ENCODE data around the gene SEPTIN3. TPM values are rescaled to one million over a fixed set of nuclear protein-coding genes. Genes with fewer than 3 reads are reported as not detected.

SEPTIN3 gene
- total RNA-seq, 4 donors from 2014 or later: 0.22 to 0.75 (median 0.40) TPM

DNA sequence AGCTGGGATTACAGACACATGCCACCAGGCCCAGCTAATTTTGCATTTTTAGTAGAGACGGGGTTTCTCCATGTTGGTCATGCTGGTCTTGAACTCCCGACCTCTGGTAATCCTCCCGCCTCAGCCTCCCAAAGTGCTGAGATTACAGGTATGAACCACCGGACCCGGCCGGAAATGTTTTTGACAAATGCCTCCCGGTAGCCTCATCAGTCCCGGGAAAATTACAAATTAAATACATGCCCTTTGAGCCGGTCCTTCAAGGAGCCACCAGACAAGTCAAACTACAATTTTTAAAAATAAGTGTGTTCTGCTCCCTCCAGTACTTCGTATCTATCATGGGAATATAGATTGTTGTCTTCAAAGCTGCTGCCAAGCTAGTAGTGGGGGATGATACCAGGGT, 46.9 kb downstream of the SEPTIN3 start:
- Histone ChIP-seq H3K4me3 (replicated peaks in 1 of 3) (no peak overlapping the region), H3K27ac (no peak overlapping the region), H3K9me3 (no peaks in the 10 kb centered on the region), H3K36me3 (no peaks in the 10 kb centered on the region), H3K4me1 (no peaks in the 10 kb centered on the region), H3K27me3 (no peaks in the 10 kb centered on the region)
- DNase-seq: no peak
- TF ChIP-seq POLR2A (IDR thresholded peaks at IDR 0.05) (no peak), CTCF (IDR thresholded peaks at IDR 0.05) (no peak)
- WGBS, 2 donors: 79 to 84% methylated on average over 10 of the region's 10 CpGs
- intact Hi-C loops (cut with DNase I): no loop called here

DNA sequence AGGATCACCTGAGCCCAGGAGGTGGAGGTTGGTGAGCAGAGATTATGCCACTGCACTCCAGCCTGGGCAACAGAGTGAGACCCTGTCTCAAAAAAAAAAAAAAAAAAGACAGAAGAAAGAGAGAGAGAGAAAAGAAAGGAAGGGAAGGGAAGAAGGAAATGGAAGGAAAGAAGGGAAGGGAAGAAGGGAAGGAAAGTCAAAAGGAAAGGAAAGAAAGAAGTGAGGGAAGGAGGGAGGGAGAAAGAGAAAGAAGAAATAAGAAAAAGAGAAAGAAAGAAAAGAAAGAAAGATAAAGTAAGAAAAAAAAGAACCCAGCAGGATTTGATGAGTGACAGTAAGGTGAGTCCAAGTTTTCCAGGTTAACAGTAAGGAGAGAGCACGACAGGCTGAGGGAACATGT, 49.0 kb downstream of the SEPTIN3 start:
- WGBS, 2 donors: 66 to 73% methylated on average over 1 of the region's 1 CpG
- Histone ChIP-seq H3K36me3 (no peaks in the 10 kb centered on the region), H3K9me3 (no peaks in the 10 kb centered on the region), H3K27me3 (no peaks in the 10 kb centered on the region), H3K4me1 (no peaks in the 10 kb centered on the region), H3K4me3 (replicated peaks in 1 of 3) (no peak overlapping the region), H3K27ac (no peak overlapping the region)
- intact Hi-C loops (cut with DNase I): no loop called here
- no peak for TF ChIP-seq POLR2A (IDR thresholded peaks at IDR 0.05)
- no peak for TF ChIP-seq CTCF (IDR thresholded peaks at IDR 0.05)
- no peak for DNase-seq

Other genes with a start within 250 kb of the SEPTIN3 start
- 10 to 100 TPM in 3 of 4 donors, 1 to 10 TPM in 1; 6.6 to 18.8 (median 14.4) TPM for gene CCDC134, start 168.8 kb upstream of the SEPTIN3 start, total RNA-seq
- gene SREBF2, start 136.3 kb upstream of the SEPTIN3 start, total RNA-seq: 10 to 100 TPM; 34.4 to 91.8 (median 63.7) TPM
- gene SHISA8, start 54.4 kb upstream of the SEPTIN3 start, total RNA-seq: not detected
- gene TNFRSF13C, start 42.6 kb upstream of the SEPTIN3 start, total RNA-seq: not detected
- under 1 TPM in 1 of 4 donors, not detected in 3; 0.56 TPM for gene CENPM, start 22.3 kb upstream of the SEPTIN3 start, total RNA-seq
- gene WBP2NL, start 29.3 kb downstream of the SEPTIN3 start, total RNA-seq: 1 to 10 TPM; 1.3 to 5.1 (median 2.7) TPM
- 10 to 100 TPM; 36.8 to 40.9 (median 38.0) TPM for gene NAGA, start 101.4 kb downstream of the SEPTIN3 start, total RNA-seq
- gene PHETA2, start 104.8 kb downstream of the SEPTIN3 start, total RNA-seq: 10 to 100 TPM in 1 of 4 donors, 1 to 10 TPM in 3; 5.5 to 13.7 (median 7.3) TPM
- gene SMDT1, start 110.3 kb downstream of the SEPTIN3 start, total RNA-seq: 10 to 100 TPM; 18.7 to 30.2 (median 22.0) TPM
- 10 to 100 TPM; 32.9 to 85.6 (median 73.4) TPM for gene NDUFA6, start 121.3 kb downstream of the SEPTIN3 start, total RNA-seq
- gene CYP2D6, start 161.4 kb downstream of the SEPTIN3 start, total RNA-seq: 1 to 10 TPM in 2 of 4 donors, under 1 TPM in 2; 0.73 to 2.7 (median 1.6) TPM